Endothelial cell of umbilical vein (primary cell): ENCODE results near the gene E2F2. TPM values are rescaled to one million over a fixed set of nuclear protein-coding genes. Genes with fewer than 3 reads are reported as not detected.

Source experiments
- BruUV-seq: library from RNA; stranded (reverse); fragments of 400-500 nt; replicated peaks from 2 replicates; lab custom pipeline; 2021; lab: Mats Ljungman, UMichigan
- CTCF ChIA-PET: fragments of 300-600, 350-600 bp; sonication (Branson Sonifier 250); formaldehyde crosslinking; loops from one replicate; lab custom pipeline; 2021; ENCODE audit warnings: antibody characterized with exemption, inconsistent platforms; lab: Charles Lee
- POLR2A ChIA-PET: fragments of 300-600, 350-600 bp; sonication (Branson Sonifier 250); formaldehyde crosslinking; loops from one replicate; lab custom pipeline; 2021; ENCODE audit warnings: antibody characterized with exemption, inconsistent platforms; lab: Charles Lee
- DNase-seq: peaks from one replicate; pipeline ENCODE4 v3.0.0-alpha.2; 2011; ENCODE audit warnings: low read depth, low spot score
- FAIRE-seq: peaks from 2 replicates; lab custom pipeline; 2011; peaks lifted over from hg19 to GRCh38; lab: Jason Lieb, UNC
- H2AFZ ChIP-seq: 2 replicates; pipeline ENCODE4 v1.6.0; 2012; ENCODE audit warnings: low read depth, low read length, control low read depth, inconsistent platforms
- H3K27ac ChIP-seq: 2 replicates; pipeline ENCODE4 v1.5.1; 2011; ENCODE audit warnings: low read depth, mild to moderate bottlenecking, control low read depth, low read length, moderate library complexity; ENCODE audit not compliant: insufficient read depth
- H3K27me3 ChIP-seq, 2 experiments: 2 replicates each; pipeline versions ENCODE4 v1.6.0 to v1.6.1; 2011; ENCODE audit warnings: low read length in 2 of 2, mixed read lengths in 1 of 2; ENCODE audit not compliant: control insufficient read depth in 2 of 2, insufficient read depth in 2 of 2
- H3K36me3 ChIP-seq, 2 experiments: 2 replicates in 1 of 2; 3 replicates in 1 of 2; pipeline ENCODE4 v1.5.1; 2011; ENCODE audit warnings: low read length in 2 of 2, mild to moderate bottlenecking in 1 of 2, moderate library complexity in 1 of 2; ENCODE audit not compliant: control insufficient read depth in 2 of 2, insufficient read depth in 2 of 2; ENCODE audit errors: extremely low read depth in 1 of 2
- H3K4me1 ChIP-seq: 3 replicates; pipeline ENCODE4 v1.5.1; 2011; ENCODE audit warnings: mild to moderate bottlenecking, low read length; ENCODE audit not compliant: control insufficient read depth, insufficient read depth; ENCODE audit errors: extremely low read depth
- H3K4me2 ChIP-seq: 2 replicates; pipeline ENCODE4 v1.6.1; 2011; ENCODE audit warnings: low read length, control low read depth, mixed read lengths; ENCODE audit not compliant: insufficient read depth
- H3K4me3 ChIP-seq, 3 experiments: fragments of 200-600 bp in 1 of 3; sonication (generic), shearing (Covaris generic) in 1 of 3; replicated peaks in 1 of 3; 2 replicates each; pipeline ENCODE4 v1.5.1; 2011 to 2016; ENCODE audit warnings: control low read depth in 3 of 3, low read length in 3 of 3, mild to moderate bottlenecking in 2 of 3, inconsistent platforms in 1 of 3, low read depth in 1 of 3, moderate library complexity in 1 of 3; ENCODE audit not compliant: insufficient read depth in 1 of 3
- H3K79me2 ChIP-seq: 2 replicates; pipeline ENCODE4 v1.6.0; 2012; ENCODE audit warnings: low read length, inconsistent platforms; ENCODE audit not compliant: control insufficient read depth, insufficient read depth
- H3K9ac ChIP-seq: replicated peaks from 2 replicates; pipeline ENCODE3; 2011; ENCODE audit warnings: low read length, control low read depth; ENCODE audit not compliant: insufficient read depth; ENCODE audit errors: extremely low read depth
- H3K9me1 ChIP-seq: replicated peaks from 3 replicates; pipeline ENCODE4 v1.6.0; 2011; ENCODE audit warnings: mild to moderate bottlenecking, low read length; ENCODE audit not compliant: control insufficient read depth, insufficient read depth; ENCODE audit errors: extremely low read depth
- H3K9me3 ChIP-seq: replicated peaks from 2 replicates; pipeline ENCODE4 v1.5.1; 2012; ENCODE audit warnings: low read length, inconsistent platforms; ENCODE audit not compliant: control insufficient read depth, insufficient read depth
- H4K20me1 ChIP-seq: replicated peaks from 2 replicates; pipeline ENCODE3; 2011; ENCODE audit warnings: mild to moderate bottlenecking, low read length; ENCODE audit not compliant: control insufficient read depth, insufficient read depth; ENCODE audit errors: extremely low read depth
- CTCF ChIP-seq, 2 donors: IDR thresholded peaks; 1 replicate in 1 of 2; 2 replicates in 1 of 2; pipeline ENCODE4 v1.5.1; 2011; ENCODE audit warnings: low read length in 2 of 2, mild to moderate bottlenecking in 2 of 2, moderate library complexity in 2 of 2, control low read depth in 1 of 2, inconsistent platforms in 1 of 2, low read depth in 1 of 2; ENCODE audit not compliant: insufficient read depth in 1 of 2; ENCODE audit errors: extremely low read depth in 1 of 2
- EZH2 ChIP-seq: IDR thresholded peaks from 2 replicates; pipeline ENCODE4 v1.6.1; 2012; ENCODE audit warnings: borderline replicate concordance, low read depth, mild to moderate bottlenecking, moderate library complexity, low read length, inconsistent platforms; ENCODE audit not compliant: severe bottlenecking
- FOS ChIP-seq: IDR thresholded peaks from 2 replicates; pipeline ENCODE4 v1.6.1; 2011; ENCODE audit warnings: mild to moderate bottlenecking, low read length, moderate library complexity, borderline replicate concordance; ENCODE audit not compliant: insufficient read depth
- GATA2 ChIP-seq: IDR thresholded peaks from 2 replicates; pipeline ENCODE4 v1.7.0; 2011; ENCODE audit warnings: low read depth, mild to moderate bottlenecking, moderate library complexity, mixed read lengths, low read length; ENCODE audit not compliant: insufficient read length, insufficient read depth
- JUN ChIP-seq: IDR thresholded peaks from 2 replicates; pipeline ENCODE4 v1.6.1; 2011; ENCODE audit warnings: borderline replicate concordance, low read depth; ENCODE audit not compliant: insufficient read length, insufficient read depth
- MAX ChIP-seq: IDR thresholded peaks from 2 replicates; pipeline ENCODE4 v1.6.1; 2011; ENCODE audit not compliant: insufficient read depth, insufficient read length
- MYC ChIP-seq: IDR thresholded peaks from one replicate; pipeline ENCODE4 v1.6.1; 2011; ENCODE audit warnings: mild to moderate bottlenecking, low read depth, low read length
- POLR2A ChIP-seq: IDR thresholded peaks from 2 replicates; pipeline ENCODE4 v1.6.1; 2012; ENCODE audit warnings: low read depth, mild to moderate bottlenecking, control low read depth, low read length
- POLR2AphosphoS5 ChIP-seq: IDR thresholded peaks from 2 replicates; pipeline ENCODE4 v1.6.1; 2012; ENCODE audit warnings: low read depth, mild to moderate bottlenecking, control low read depth, low read length, moderate library complexity; ENCODE audit not compliant: insufficient read depth
- dilution Hi-C: fragments of 300-500 bp; cut with MboI; formaldehyde crosslinking; loops from one replicate; pipeline ENCODE4 v1.15.0; 2019; ENCODE audit warnings: low sequenced_read_pairs; ENCODE audit not compliant: extremely low pct_ligation_motif_present
- intact Hi-C: fragments of 100-400 bp; cut with micrococcal nuclease; formaldehyde crosslinking; loops from one replicate; pipeline ENCODE4 v1.10.0; 2022
- polyA plus RNA-seq, 4 experiments: library from polyadenylated mRNA; depleted of rRNA in 3 of 4; stranded (reverse) in 3 of 4; unstranded in 1 of 4; fragments of >200 nt; gene quantifications; 2 replicates each; pipeline versions ENCODE4 v1.2.1 to v1.2.3, GENCODE V29; 2011 to 2012; ENCODE audit warnings: missing spikeins in 1 of 4
- total RNA-seq: library from RNA; stranded (reverse); gene quantifications from 2 replicates; pipeline ENCODE4 v1.2.3, GENCODE V29; 2021

E2F2 gene
- total and polyA plus RNA-seq, 2 donors (not counting 3 experiments of a cell fraction or from before 2014, with no cell fraction given): 1.1 to 5.6 TPM

- no peak overlapping the region for H3K27ac ChIP-seq
- POLR2A ChIA-PET: no interaction called here
- H3K9me3 ChIP-seq: no peaks in the 10 kb centered on the region
- H3K36me3 ChIP-seq: no peaks in the 10 kb centered on the region
- H4K20me1 ChIP-seq: no peaks in the 10 kb centered on the region
- H3K9me1 ChIP-seq: no peaks in the 10 kb centered on the region
- DNase-seq: no peak
- dilution Hi-C loops: no loop called here
- no peaks in the 10 kb centered on the region for H3K79me2 ChIP-seq
- CTCF ChIA-PET: no interaction called here
- H2AFZ ChIP-seq: no peak overlapping the region
- FAIRE-seq: no peak
- no peak for TF ChIP-seq FOS
- no peak for TF ChIP-seq EZH2
- no peak for TF ChIP-seq POLR2AphosphoS5
- no peak for TF ChIP-seq POLR2A
- no peak for TF ChIP-seq CTCF (IDR thresholded peaks at IDR 0.05; ENCODE audit: extremely low read depth in 1 of 2, insufficient read depth in 1 of 2, low read depth in 1 of 2, low read length in 2 of 2)
- TF ChIP-seq GATA2: no peak
- no peak for TF ChIP-seq MYC
- TF ChIP-seq MAX: no peak
- no peak for TF ChIP-seq JUN
- no peak overlapping the region for H3K4me3 ChIP-seq
- no peaks in the 10 kb centered on the region for H3K27me3 ChIP-seq
- BruUV-seq: no TSS peak
- intact Hi-C loops: no loop called here
- H3K9ac ChIP-seq: no peak overlapping the region
- no peak overlapping the region for H3K4me2 ChIP-seq
- H3K4me1 ChIP-seq: no peaks in the 10 kb centered on the region
Measured at GRCh38 chr1:23477359-23478144, 53.5 kb downstream of the E2F2 start.
